Activated CD8-positive, alpha-beta memory T cell treated with anti-CD3 and anti-CD28 coated beads, Interleukin-2, amount 10 ng/mL, durations not matched to agents 7 days and 5 days (primary cell): ENCODE data around the gene TRRAP. TPM values are rescaled to one million over a fixed set of nuclear protein-coding genes. Genes with fewer than 3 reads are reported as not detected.

Experiments used
- ATAC-seq: fragments of 150-1000 bp; cut with Tn5 transposase; one replicate; pipeline ENCODE4 v1.10.0; 2021; ENCODE audit warnings: moderate library complexity
- CTCF ChIA-PET: fragments of 350-600 bp; sonication (Branson Sonifier 250); formaldehyde crosslinking; loops from one replicate; lab custom pipeline; 2021; ENCODE audit warnings: antibody characterized with exemption; lab: Charles Lee
- DNase-seq: peaks from one replicate; pipeline ENCODE4 v3.0.0-alpha.2; 2020
- H3K27ac Mint-ChIP-seq: one replicate; pipeline ENCODE4 v1.8.0; 2021; ENCODE audit warnings: mild to moderate bottlenecking, mixed read lengths
- H3K27me3 Mint-ChIP-seq: one replicate; pipeline ENCODE4 v1.8.0; 2021; ENCODE audit warnings: mixed read lengths
- H3K36me3 Mint-ChIP-seq: one replicate; pipeline ENCODE4 v1.8.0; 2021; ENCODE audit warnings: mild to moderate bottlenecking, mixed read lengths
- H3K4me1 Mint-ChIP-seq: one replicate; pipeline ENCODE4 v1.8.0; 2021; ENCODE audit warnings: mixed read lengths
- H3K4me3 Mint-ChIP-seq: one replicate; pipeline ENCODE4 v1.8.0; 2021; ENCODE audit warnings: mild to moderate bottlenecking, moderate library complexity, mixed read lengths
- H3K9me3 Mint-ChIP-seq: one replicate; pipeline ENCODE4 v1.8.0; 2022; ENCODE audit warnings: low read depth, mixed read lengths
- total RNA-seq, 2 experiments: library from RNA; stranded (reverse); gene quantifications; one replicate each; pipeline ENCODE4 v1.2.3, GENCODE V29; 2021

Gene TRRAP
- total RNA-seq, 2 experiments from 2014 or later, result 56.2 to 56.8 TPM

DNA sequence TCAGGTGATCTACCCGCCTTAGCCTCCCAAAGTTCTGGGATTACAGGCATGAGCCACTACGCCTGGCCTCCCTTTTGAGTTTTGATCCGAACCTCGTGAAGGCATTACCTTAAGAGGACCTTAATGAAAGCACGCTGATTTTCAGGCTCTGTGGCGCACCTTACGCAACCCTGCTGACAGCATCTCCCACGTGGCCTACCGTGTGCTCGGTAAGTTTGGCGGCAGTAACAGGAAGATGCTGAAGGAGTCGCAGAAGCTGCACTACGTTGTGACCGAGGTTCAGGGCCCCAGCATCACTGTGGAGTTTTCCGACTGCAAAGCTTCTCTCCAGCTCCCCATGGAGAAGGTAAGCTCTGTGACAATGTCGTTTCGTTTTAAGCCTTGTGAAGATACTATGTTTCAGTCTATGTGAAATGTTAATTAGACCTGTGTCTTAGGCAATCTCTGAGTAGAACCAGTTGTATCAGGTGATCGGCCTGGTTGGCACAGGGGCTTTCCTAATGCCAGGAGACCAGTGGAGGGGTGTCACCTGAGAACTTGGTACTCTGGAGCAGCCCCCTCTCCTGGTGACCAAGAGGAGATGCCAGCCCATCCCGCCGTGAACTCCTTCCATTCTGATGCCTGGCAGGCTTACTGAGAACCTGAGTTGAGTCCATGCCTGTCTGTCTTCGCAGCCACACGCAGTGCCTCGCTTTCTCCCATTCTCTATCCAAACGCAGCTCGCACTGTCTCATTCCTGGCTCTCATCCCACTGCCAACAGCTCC, 43.5 kb downstream of the TRRAP start:
- Mint-ChIP-seq H3K36me3 (peaks cover 57% of the 10 kb centered on the region), H3K4me3 (no peak overlapping the region), H3K9me3 (no peaks in the 10 kb centered on the region), H3K27ac (no peak overlapping the region), H3K4me1 (no peaks in the 10 kb centered on the region), H3K27me3 (no peaks in the 10 kb centered on the region)
- no peak for ATAC-seq
- DNase-seq, result no peak
- CTCF ChIA-PET, result no interaction called here

DNA sequence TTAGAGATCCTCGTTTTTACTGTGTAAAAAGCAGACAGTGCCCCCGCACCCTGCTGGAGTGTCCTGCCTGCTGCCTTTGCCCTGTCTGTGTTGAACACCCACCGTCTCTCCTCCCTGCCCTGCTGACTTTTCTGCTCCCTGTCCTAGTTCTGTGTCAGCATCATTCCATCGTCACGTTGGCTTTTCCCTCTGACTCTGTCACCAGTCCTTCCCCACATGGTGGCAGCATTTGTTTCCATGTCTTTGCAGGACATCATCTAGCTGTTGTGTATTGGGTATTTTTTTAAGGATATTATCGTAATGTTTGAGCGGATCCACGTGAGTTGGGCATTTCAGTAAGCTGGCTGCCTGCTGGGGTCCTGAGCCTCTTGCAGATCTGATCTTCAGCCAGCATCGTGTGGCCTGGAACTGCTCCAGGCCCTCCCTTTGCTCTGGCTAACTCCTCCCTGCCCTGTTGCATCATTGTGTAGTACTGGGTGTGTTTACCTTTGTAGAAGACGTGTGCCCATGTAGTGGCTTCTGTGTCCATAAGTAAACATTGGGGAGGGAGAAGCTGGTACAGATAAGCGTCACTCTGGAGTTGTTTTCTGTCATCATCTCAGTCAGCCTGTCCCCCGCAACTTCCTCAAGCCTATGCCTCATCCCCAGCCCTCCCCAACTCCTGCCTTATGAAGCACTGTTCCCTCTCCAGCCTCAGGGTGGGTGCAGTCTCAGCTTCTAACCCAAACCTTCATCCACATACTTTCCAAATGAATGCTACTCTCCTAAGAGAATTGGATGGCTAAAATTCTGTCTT, 44.3 kb downstream of the TRRAP start:
- no peak overlapping the region for H3K4me3 Mint-ChIP-seq
- H3K9me3 Mint-ChIP-seq, result no peaks in the 10 kb centered on the region
- ATAC-seq, result no peak
- no peak overlapping the region for H3K27ac Mint-ChIP-seq
- H3K4me1 Mint-ChIP-seq, result no peaks in the 10 kb centered on the region
- H3K36me3 Mint-ChIP-seq, result peaks cover 57% of the 10 kb centered on the region
- DNase-seq, result no peak
- H3K27me3 Mint-ChIP-seq, result no peaks in the 10 kb centered on the region
- CTCF ChIA-PET, result no interaction called here

DNA sequence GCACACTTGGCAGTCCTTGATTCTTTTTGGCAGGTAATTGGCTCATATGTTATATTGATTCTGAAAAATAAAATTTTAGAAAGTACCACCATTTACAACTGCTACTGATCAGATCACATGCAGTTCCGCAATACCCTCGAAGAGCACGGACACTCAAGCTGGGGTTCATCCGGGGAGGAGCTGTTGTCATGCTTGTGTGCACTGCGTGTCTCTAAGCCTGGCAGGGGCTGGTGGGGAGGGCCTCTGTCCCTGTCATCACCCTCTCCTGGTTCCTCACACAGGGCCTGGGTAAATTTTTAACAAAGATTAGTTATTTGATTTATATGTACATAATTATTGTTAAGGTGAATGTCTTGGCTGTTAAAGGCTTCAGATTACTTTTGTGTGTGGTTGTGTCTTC, 45.2 kb downstream of the TRRAP start:
- no peak for DNase-seq
- Mint-ChIP-seq H3K27ac (no peak overlapping the region), H3K27me3 (no peaks in the 10 kb centered on the region), H3K9me3 (no peaks in the 10 kb centered on the region), H3K4me3 (no peak overlapping the region), H3K4me1 (no peaks in the 10 kb centered on the region), H3K36me3 (peaks cover 58% of the 10 kb centered on the region)
- CTCF ChIA-PET, result no interaction called here
- no peak for ATAC-seq

DNA sequence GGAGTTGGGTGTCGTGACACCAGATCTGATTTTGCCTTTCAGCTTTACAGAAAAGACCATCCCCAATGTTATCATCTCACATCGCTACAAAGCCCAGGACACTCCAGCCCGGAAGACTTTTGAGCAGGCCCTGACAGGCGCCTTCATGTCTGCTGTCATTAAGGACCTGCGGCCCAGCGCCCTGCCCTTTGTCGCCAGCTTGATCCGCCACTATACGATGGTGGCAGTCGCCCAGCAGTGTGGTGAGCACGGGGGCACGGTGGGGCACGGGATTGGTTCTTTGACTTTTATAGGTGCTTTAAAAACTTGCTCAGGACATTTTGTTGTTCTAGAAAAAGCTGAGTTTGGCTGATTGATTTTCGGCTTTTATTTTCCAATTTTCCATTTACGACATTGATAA, 48.8 kb downstream of the TRRAP start:
- Mint-ChIP-seq H3K9me3 (no peaks in the 10 kb centered on the region), H3K4me1 (peaks cover 16% of the 10 kb centered on the region), H3K4me3 (no peak overlapping the region), H3K27ac (no peak overlapping the region), H3K27me3 (no peaks in the 10 kb centered on the region), H3K36me3 (peaks cover 65% of the 10 kb centered on the region)
- CTCF ChIA-PET, result no interaction called here
- DNase-seq, result no peak
- no peak for ATAC-seq

DNA sequence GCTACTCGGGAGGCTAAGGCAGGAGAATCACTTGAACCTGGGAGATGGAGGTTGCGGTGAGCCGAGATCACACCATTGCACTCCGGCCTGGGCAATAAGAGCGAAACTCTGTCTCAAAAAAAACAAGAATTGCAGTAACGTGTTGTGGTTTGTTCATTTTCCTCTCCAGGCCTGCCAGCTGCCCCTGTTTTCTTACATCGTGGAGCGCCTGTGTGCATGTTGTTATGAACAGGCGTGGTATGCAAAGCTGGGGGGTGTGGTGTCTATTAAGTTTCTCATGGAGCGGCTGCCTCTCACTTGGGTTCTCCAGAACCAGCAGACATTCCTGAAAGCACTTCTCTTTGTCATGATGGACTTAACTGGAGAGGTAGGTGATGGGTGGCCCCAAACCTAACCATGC, 52.1 kb downstream of the TRRAP start:
- Mint-ChIP-seq H3K4me3 (no peak overlapping the region), H3K27ac (peak overlapping the region; percentile 73), H3K9me3 (no peaks in the 10 kb centered on the region), H3K27me3 (no peaks in the 10 kb centered on the region), H3K4me1 (peaks cover 16% of the 10 kb centered on the region), H3K36me3 (peaks cover 65% of the 10 kb centered on the region)
- DNase-seq (peak; percentile 48), ATAC-seq (peak; percentile 52)
- CTCF ChIA-PET, result no interaction called here

DNA sequence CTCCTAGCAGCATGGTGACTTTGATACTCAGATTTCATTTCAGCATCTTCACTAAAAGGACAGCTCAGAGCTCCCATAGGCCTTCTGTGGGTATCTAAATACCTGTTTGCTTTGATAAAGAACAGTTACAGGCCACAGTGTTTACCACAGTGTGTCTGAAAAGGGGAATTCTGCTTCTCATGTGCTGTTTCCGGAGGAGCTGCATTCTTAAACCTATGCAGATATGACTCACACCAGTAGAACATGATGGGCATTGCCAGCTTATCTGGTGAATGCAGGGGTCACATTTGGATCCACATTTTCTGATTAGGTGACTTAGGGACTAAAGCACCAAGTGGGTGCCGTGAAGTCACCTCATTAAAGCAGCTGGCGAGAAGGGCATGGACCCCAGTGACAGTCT, 52.6 kb downstream of the TRRAP start:
- CTCF ChIA-PET, result no interaction called here
- peak overlapping the region; percentile 73 for H3K27ac Mint-ChIP-seq
- H3K4me3 Mint-ChIP-seq, result no peak overlapping the region
- DNase-seq (peak; percentile 59), ATAC-seq (peak; percentile 83)
- H3K27me3 Mint-ChIP-seq, result no peaks in the 10 kb centered on the region
- no peaks in the 10 kb centered on the region for H3K9me3 Mint-ChIP-seq
- H3K4me1 Mint-ChIP-seq, result peaks cover 16% of the 10 kb centered on the region
- peaks cover 65% of the 10 kb centered on the region for H3K36me3 Mint-ChIP-seq

DNA sequence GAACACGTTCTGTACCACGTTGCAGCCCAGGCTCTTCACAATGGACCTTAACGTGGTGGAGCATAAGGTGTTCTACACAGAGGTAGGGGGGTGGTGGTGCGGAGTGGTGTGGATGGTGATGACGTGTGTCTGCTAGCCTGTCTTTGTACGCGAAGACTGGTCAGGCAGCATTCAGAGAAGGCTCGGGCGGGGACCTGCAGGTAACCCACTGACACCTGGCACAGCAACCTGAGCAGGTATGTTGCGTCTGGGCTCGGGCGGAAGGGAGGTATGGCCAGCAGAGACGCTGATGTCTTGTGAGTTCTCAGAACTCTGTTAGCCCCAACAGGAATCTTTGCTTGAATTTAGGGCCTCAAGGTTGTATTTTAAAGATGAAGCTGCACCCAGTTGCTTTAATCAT, 55.0 kb downstream of the TRRAP start:
- H3K27ac Mint-ChIP-seq, result no peak overlapping the region
- ATAC-seq (no peak), DNase-seq (no peak)
- H3K4me1 Mint-ChIP-seq, result peaks cover 16% of the 10 kb centered on the region
- H3K4me3 Mint-ChIP-seq, result no peak overlapping the region
- CTCF ChIA-PET, result interaction anchor here (1.4 kb wide), 1 partner anchor 54 kb away, joined by 3 read pairs; no protein-coding TSS in a partner anchor
- H3K27me3 Mint-ChIP-seq, result no peaks in the 10 kb centered on the region
- peaks cover 63% of the 10 kb centered on the region for H3K36me3 Mint-ChIP-seq
- H3K9me3 Mint-ChIP-seq, result no peaks in the 10 kb centered on the region

DNA sequence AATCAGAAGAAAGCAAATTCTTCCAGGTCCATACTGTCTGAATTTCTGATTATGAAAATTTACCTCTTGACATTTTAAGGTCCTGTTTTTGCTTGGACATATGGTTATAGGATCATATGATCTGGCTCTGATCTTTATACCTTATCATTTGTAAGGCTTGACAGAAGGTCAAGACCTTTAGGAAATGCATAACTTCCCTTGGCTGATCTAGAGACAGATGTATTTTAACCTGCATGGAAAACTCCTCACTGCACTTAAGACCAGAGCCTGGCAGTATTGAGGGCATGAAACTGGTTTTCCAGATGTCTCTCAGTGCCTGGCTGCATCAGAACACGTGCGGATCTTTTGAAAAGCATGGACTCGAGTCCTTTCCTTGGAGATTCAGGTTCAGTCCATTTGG, 55.9 kb downstream of the TRRAP start:
- H3K27me3 Mint-ChIP-seq, result no peaks in the 10 kb centered on the region
- H3K4me1 Mint-ChIP-seq, result peaks cover 16% of the 10 kb centered on the region
- no peaks in the 10 kb centered on the region for H3K9me3 Mint-ChIP-seq
- peak overlapping the region; percentile 11 for H3K27ac Mint-ChIP-seq
- peaks cover 64% of the 10 kb centered on the region for H3K36me3 Mint-ChIP-seq
- ATAC-seq (no peak), DNase-seq (no peak)
- H3K4me3 Mint-ChIP-seq, result no peak overlapping the region
- CTCF ChIA-PET, result interaction anchor here (1.4 kb wide), 1 partner anchor 55 kb away, joined by 3 read pairs; no protein-coding TSS in a partner anchor

DNA sequence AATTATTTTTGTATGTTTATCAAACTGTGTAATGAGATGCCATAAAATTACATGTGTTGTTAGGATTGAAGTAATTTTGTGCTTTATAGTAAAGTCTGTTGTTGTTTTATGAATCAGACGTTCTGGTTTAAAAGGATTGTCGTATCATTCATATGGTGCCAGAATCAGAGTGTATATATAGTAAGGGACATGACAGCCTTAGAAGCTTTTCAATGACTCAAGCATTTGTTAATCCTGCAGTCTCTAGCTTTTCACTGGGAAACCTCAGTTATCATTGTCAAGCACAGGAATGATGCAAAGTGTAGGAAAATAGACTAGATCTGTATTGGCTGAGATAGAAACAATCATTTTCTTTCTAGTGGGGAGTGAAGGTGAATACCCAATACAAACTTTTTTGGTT, 57.5 kb downstream of the TRRAP start:
- H3K4me1 Mint-ChIP-seq, result peaks cover 7% of the 10 kb centered on the region
- CTCF ChIA-PET, result no interaction called here
- no peak overlapping the region for H3K4me3 Mint-ChIP-seq
- no peaks in the 10 kb centered on the region for H3K9me3 Mint-ChIP-seq
- H3K27ac Mint-ChIP-seq, result peak overlapping the region; percentile 13
- ATAC-seq (no peak), DNase-seq (no peak)
- H3K36me3 Mint-ChIP-seq, result peaks cover 57% of the 10 kb centered on the region
- H3K27me3 Mint-ChIP-seq, result no peaks in the 10 kb centered on the region

DNA sequence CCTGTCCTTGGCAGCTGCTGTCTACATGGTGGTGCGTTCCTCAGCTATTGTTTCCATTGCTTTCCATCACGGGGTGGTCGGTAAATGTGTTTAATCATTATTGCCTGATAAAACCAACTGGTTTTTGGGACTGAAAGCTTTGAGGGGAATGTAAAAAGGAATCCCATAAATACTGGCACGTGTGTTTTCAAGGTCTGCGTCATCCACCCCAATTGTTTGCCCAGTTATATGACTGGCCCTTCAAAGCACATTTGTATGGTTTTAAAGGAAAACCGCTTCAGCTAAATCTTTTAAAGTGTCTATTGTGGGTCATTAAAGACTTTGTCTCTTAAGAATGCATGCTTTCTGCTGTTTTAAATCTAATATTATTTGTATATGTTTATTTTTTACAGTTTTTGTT, 65.0 kb downstream of the TRRAP start:
- DNase-seq (no peak), ATAC-seq (no peak)
- Mint-ChIP-seq H3K36me3 (peaks cover 40% of the 10 kb centered on the region), H3K27ac (no peak overlapping the region), H3K9me3 (no peaks in the 10 kb centered on the region), H3K27me3 (no peaks in the 10 kb centered on the region), H3K4me3 (no peak overlapping the region), H3K4me1 (no peaks in the 10 kb centered on the region)
- CTCF ChIA-PET, result no interaction called here

DNA sequence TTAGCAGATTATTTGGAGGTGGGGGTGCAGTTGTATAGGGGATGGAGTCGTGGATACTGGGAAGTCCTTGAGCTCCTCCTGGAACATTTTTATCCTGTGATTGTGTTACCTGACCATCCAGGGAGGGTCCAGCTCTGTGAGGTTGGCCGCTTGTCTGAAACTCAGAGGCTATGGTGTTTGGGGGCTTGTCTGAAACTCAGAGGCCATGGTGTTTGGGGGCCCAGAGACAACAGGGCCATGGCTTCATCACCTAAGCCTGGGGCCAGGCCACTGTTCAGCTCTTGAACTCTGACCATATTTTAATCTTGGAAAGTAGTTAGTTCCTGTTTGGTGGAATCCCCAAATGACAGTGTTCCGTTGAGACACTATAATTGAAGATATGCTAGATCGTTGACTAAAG, 66.1 kb downstream of the TRRAP start:
- ATAC-seq (no peak), DNase-seq (no peak)
- Mint-ChIP-seq H3K27ac (no peak overlapping the region), H3K4me3 (no peak overlapping the region), H3K4me1 (no peaks in the 10 kb centered on the region), H3K27me3 (no peaks in the 10 kb centered on the region), H3K36me3 (peaks cover 41% of the 10 kb centered on the region), H3K9me3 (no peaks in the 10 kb centered on the region)
- CTCF ChIA-PET, result no interaction called here

DNA sequence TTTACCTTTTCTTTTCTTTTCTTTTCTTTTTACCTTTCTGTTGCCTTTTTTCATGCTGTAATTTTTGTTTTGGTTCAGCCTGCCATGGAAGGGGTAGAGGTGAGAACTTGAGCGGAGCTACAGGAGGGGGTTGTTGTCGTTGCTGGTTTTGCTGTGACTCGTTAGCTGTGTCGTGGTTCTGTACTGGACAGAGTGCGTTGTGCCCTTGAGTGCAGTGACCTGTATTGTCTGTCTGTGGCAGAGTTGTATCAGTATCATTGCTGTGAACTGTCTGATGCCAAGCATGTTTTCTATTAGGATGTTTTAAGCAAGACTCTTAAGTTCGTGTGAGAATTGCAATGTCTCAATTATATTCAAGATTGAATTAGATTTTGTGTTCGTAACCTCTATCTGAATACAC, 67.5 kb downstream of the TRRAP start:
- Mint-ChIP-seq H3K27ac (no peak overlapping the region), H3K4me3 (no peak overlapping the region), H3K27me3 (no peaks in the 10 kb centered on the region), H3K9me3 (no peaks in the 10 kb centered on the region), H3K4me1 (no peaks in the 10 kb centered on the region), H3K36me3 (peaks cover 49% of the 10 kb centered on the region)
- DNase-seq (no peak), ATAC-seq (no peak)
- CTCF ChIA-PET, result no interaction called here

DNA sequence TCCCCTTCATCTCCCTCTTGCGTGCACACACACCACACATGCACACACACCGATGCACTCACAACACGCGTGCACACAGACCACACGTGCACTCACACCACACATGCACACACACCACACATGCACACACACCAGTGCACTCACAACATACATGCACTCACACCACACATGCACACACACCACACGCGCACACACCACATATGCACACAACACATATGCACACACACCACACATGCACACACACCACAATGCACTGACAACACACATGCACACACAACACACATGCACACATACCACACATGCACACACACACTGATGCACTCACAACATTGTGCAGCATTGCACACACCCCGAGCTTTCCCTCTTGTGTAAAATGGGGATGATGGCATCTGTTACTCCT, 68.1 kb downstream of the TRRAP start:
- no peaks in the 10 kb centered on the region for H3K4me1 Mint-ChIP-seq
- no peak for ATAC-seq
- H3K4me3 Mint-ChIP-seq, result no peak overlapping the region
- H3K27ac Mint-ChIP-seq, result no peak overlapping the region
- CTCF ChIA-PET, result no interaction called here
- DNase-seq, result no peak
- H3K27me3 Mint-ChIP-seq, result no peaks in the 10 kb centered on the region
- no peaks in the 10 kb centered on the region for H3K9me3 Mint-ChIP-seq
- H3K36me3 Mint-ChIP-seq, result peaks cover 49% of the 10 kb centered on the region
